CD4-positive, alpha-beta T cell treated with Interleukin-6 for 4 hours (primary cell): ENCODE results near the gene GPNMB.
"Not testable (repeated sequence)": the region's sequence is repeated elsewhere in the genome, so short reads cannot be mapped to it uniquely, and the experiment has no call there.

Experiments used
- DNase-seq: peaks from one replicate; pipeline ENCODE4 v3.0.0-alpha.2; 2020; ENCODE audit warnings: mixed read lengths

The GPNMB gene

GRCh38 chr7:23246555-23246954 is at the start of gene GPNMB:
TSS of gene GPNMB (plus strand) at chr7:23246775. CDS start at chr7:23246858, 83 bp downstream.
- no peak for DNase-seq

GRCh38 chr7:23197745-23198144 is 48.8 kb upstream of the GPNMB start:
- not testable (repeated sequence) for DNase-seq

- no peak for DNase-seq
Observed at GRCh38 chr7:23200331-23200730, 46.2 kb upstream of the GPNMB start.

GRCh38 chr7:23204241-23204640 is 42.3 kb upstream of the GPNMB start:
- DNase-seq = no peak

GRCh38 chr7:23205577-23205908 is 41.0 kb upstream of the GPNMB start:
- DNase-seq = no peak

GRCh38 chr7:23205909-23206767 is 40.4 kb upstream of the GPNMB start:
- peak; percentile 14 for DNase-seq

- DNase-seq = no peak
Observed at GRCh38 chr7:23207021-23207420, 39.6 kb upstream of the GPNMB start.

- no peak for DNase-seq
Observed at GRCh38 chr7:23207884-23208283, 38.7 kb upstream of the GPNMB start.

GRCh38 chr7:23208316-23208715 is 38.3 kb upstream of the GPNMB start:
- DNase-seq = no peak

GRCh38 chr7:23210506-23210905 is 36.1 kb upstream of the GPNMB start:
- no peak for DNase-seq

GRCh38 chr7:23211589-23211988 is 35.0 kb upstream of the GPNMB start:
- DNase-seq = no peak

- DNase-seq = no peak
Observed at GRCh38 chr7:23212395-23212794, 34.2 kb upstream of the GPNMB start.

GRCh38 chr7:23212841-23213240 is 33.7 kb upstream of the GPNMB start:
- DNase-seq = no peak

- no peak for DNase-seq
Observed at GRCh38 chr7:23213755-23214154, 32.8 kb upstream of the GPNMB start.

- no peak for DNase-seq
Observed at GRCh38 chr7:23214423-23214822, 32.2 kb upstream of the GPNMB start.

GRCh38 chr7:23214938-23215337 is 31.6 kb upstream of the GPNMB start:
- DNase-seq = no peak

GRCh38 chr7:23216021-23216420 is 30.6 kb upstream of the GPNMB start:
- DNase-seq = no peak

GRCh38 chr7:23218196-23218595 is 28.4 kb upstream of the GPNMB start:
- DNase-seq = no peak

- no peak for DNase-seq
Observed at GRCh38 chr7:23220690-23221305, 25.8 kb upstream of the GPNMB start.

GRCh38 chr7:23222439-23223030 is 24.0 kb upstream of the GPNMB start:
- DNase-seq = no peak

GRCh38 chr7:23224364-23224763 is 22.2 kb upstream of the GPNMB start:
- DNase-seq = not testable (repeated sequence)

GRCh38 chr7:23226844-23227450 is 19.6 kb upstream of the GPNMB start:
- no peak for DNase-seq

- DNase-seq = no peak
Observed at GRCh38 chr7:23228412-23228811, 18.2 kb upstream of the GPNMB start.

- no peak for DNase-seq
Observed at GRCh38 chr7:23230641-23231101, 15.9 kb upstream of the GPNMB start.
